Measurements from ENCODE around the gene CHAF1A. TPM values are rescaled to one million over a fixed set of nuclear protein-coding genes. Genes with fewer than 3 reads are reported as not detected.

CHAF1A gene
- total RNA-seq, 3 donors from 2014 or later = 17.3 to 24.9 (median 18.1) TPM

GRCh38 chr19:4376671-4376990, 25.8 kb upstream of the CHAF1A start:
- H3K4me3 ChIP-seq = no peak overlapping the region
- peaks cover 39% of the 10 kb centered on the region for H3K4me1 ChIP-seq (ENCODE audit: low read depth)
- H3K36me3 ChIP-seq (ENCODE audit: low read depth) = no peaks in the 10 kb centered on the region
- intact Hi-C loops (cut with DNase I, micrococcal nuclease) = no loop called here
- TF ChIP-seq CTCF (IDR thresholded peaks at IDR 0.05) = no peak
- H3K9me3 ChIP-seq = no peaks in the 10 kb centered on the region
- DNase-seq (no peak), ATAC-seq (no peak)

- ATAC-seq (no peak), DNase-seq (no peak)
- no peak for TF ChIP-seq CTCF (IDR thresholded peaks at IDR 0.05)
- Histone ChIP-seq H3K4me1 (ENCODE audit: low read depth) (peaks cover 39% of the 10 kb centered on the region), H3K4me3 (no peak overlapping the region), H3K9me3 (no peaks in the 10 kb centered on the region), H3K36me3 (ENCODE audit: low read depth) (no peaks in the 10 kb centered on the region)
- intact Hi-C loops (cut with DNase I, micrococcal nuclease) = no loop called here
These were observed 25.3 kb upstream of the CHAF1A start for GRCh38 chr19:4376991-4377781.

GRCh38 chr19:4378886-4379285, 23.6 kb upstream of the CHAF1A start:
- intact Hi-C loops (cut with DNase I, micrococcal nuclease) = no loop called here
- no peak overlapping the region for H3K4me3 ChIP-seq
- no peaks in the 10 kb centered on the region for H3K9me3 ChIP-seq
- no peak for TF ChIP-seq CTCF (IDR thresholded peaks at IDR 0.05)
- DNase-seq (no peak), ATAC-seq (no peak)
- H3K36me3 ChIP-seq (ENCODE audit: low read depth) = no peaks in the 10 kb centered on the region
- H3K4me1 ChIP-seq (ENCODE audit: low read depth) = peaks cover 29% of the 10 kb centered on the region

GRCh38 chr19:4379383-4380253, 22.8 kb upstream of the CHAF1A start:
- no peaks in the 10 kb centered on the region for H3K9me3 ChIP-seq
- H3K36me3 ChIP-seq (ENCODE audit: low read depth) = no peaks in the 10 kb centered on the region
- ATAC-seq (peak; percentile 46), DNase-seq (peak in 2 of 3 donors; percentile 40 to 43)
- no peak for TF ChIP-seq CTCF (IDR thresholded peaks at IDR 0.05)
- intact Hi-C loops (cut with DNase I, micrococcal nuclease) = no loop called here
- H3K4me3 ChIP-seq = no peak overlapping the region
- peaks cover 22% of the 10 kb centered on the region for H3K4me1 ChIP-seq (ENCODE audit: low read depth)

- no peaks in the 10 kb centered on the region for H3K9me3 ChIP-seq
- peaks cover 15% of the 10 kb centered on the region for H3K4me1 ChIP-seq (ENCODE audit: low read depth)
- ATAC-seq (peak; percentile 62), DNase-seq (peak; percentile 49 to 82 (median 55))
- intact Hi-C loops (cut with DNase I, micrococcal nuclease) = no loop called here
- H3K36me3 ChIP-seq (ENCODE audit: low read depth) = no peaks in the 10 kb centered on the region
- H3K4me3 ChIP-seq = no peak overlapping the region
- TF ChIP-seq CTCF (IDR thresholded peaks at IDR 0.05) = no peak
These were observed 22.1 kb upstream of the CHAF1A start for GRCh38 chr19:4380254-4380727.

Measured in mucosa of descending colon (tissue), 3 donors.